GM12891 (cell line): ENCODE measurements around the gene UBE2H.

Source experiments
- DNase-seq: peaks from one replicate; pipeline ENCODE4 v3.0.0; 2011; ENCODE audit warnings: low spot score; ENCODE audit not compliant: insufficient read length
- FAIRE-seq: peaks from 2 replicates; lab custom pipeline; 2011; peaks lifted over from hg19 to GRCh38; lab: Jason Lieb, UNC
- PAX5 ChIP-seq: IDR thresholded peaks from 2 replicates; pipeline ENCODE4 v1.6.1; 2011; ENCODE audit warnings: low read length, moderate library complexity, mild to moderate bottlenecking; ENCODE audit not compliant: insufficient read depth, severe bottlenecking
- POLR2A ChIP-seq: IDR thresholded peaks from 2 replicates; pipeline ENCODE4 v1.6.1; 2011; ENCODE audit warnings: low read depth, low read length, control low read depth
- POLR2AphosphoS5 ChIP-seq: IDR thresholded peaks from 2 replicates; pipeline ENCODE4 v1.6.1; 2011; ENCODE audit warnings: low read depth, low read length, control low read depth
- POU2F2 ChIP-seq: IDR thresholded peaks from 2 replicates; pipeline ENCODE4 v1.6.1; 2011; ENCODE audit warnings: low read depth, mild to moderate bottlenecking, control low read depth, low read length, moderate library complexity
- SPI1 ChIP-seq: IDR thresholded peaks from 2 replicates; pipeline ENCODE4 v1.6.1; 2011; ENCODE audit warnings: low read depth, low read length, control low read depth
- TAF1 ChIP-seq: IDR thresholded peaks from 2 replicates; pipeline ENCODE4 v1.6.1; 2011; ENCODE audit warnings: low read depth, low read length, control low read depth

The UBE2H gene

GRCh38 chr7:129951226-129952085 lies 1.3 kb downstream of the UBE2H start:
- no peak for DNase-seq
- no peak for FAIRE-seq
- TF ChIP-seq PAX5, result no peak
- no peak for TF ChIP-seq SPI1
- TF ChIP-seq POLR2A, result no peak; the same call in 1 of the 2 replicates
- no peak; the same call in 1 of the 2 replicates for TF ChIP-seq POLR2AphosphoS5
- TF ChIP-seq POU2F2, result peak; percentile 33; the same call in 1 of the 2 replicates

- DNase-seq, result no peak
- TF ChIP-seq POLR2A (no peak), TAF1 (no peak), SPI1 (no peak), POU2F2 (no peak), POLR2AphosphoS5 (no peak), PAX5 (no peak)
- no peak for FAIRE-seq
Observed at GRCh38 chr7:129950933-129951225, 1.9 kb downstream of the UBE2H start.

- DNase-seq, result no peak
- FAIRE-seq, result peak; percentile 31
- TF ChIP-seq POU2F2, result no peak
- peak; percentile 60 for TF ChIP-seq POLR2AphosphoS5
- TF ChIP-seq POLR2A, result peak; percentile 76
- peak; percentile 47; the same call in 1 of the 2 replicates for TF ChIP-seq TAF1
- TF ChIP-seq SPI1, result no peak
Observed at GRCh38 chr7:129950191-129950932, 2.4 kb downstream of the UBE2H start.

GRCh38 chr7:129949292-129950133 lies 3.2 kb downstream of the UBE2H start:
- FAIRE-seq (peak; percentile 69), DNase-seq (no peak)
- TF ChIP-seq POU2F2 (0 out of 2 replicates have a peak, but pooled peaks have one; percentile 15), TAF1 (peak; percentile 58; the same call in 1 of the 2 replicates), POLR2A (peak; percentile 50; the same call in 1 of the 2 replicates), SPI1 (peak; percentile 53), PAX5 (peak; percentile 34), POLR2AphosphoS5 (0 out of 2 replicates have a peak, but pooled peaks have one; percentile 44)

GRCh38 chr7:129948877-129949291 lies 3.9 kb downstream of the UBE2H start:
- FAIRE-seq (peak; percentile 76), DNase-seq (peak; percentile 59)
- no peak for TF ChIP-seq POLR2AphosphoS5
- 0 out of 2 replicates have a peak, but pooled peaks have one; percentile 41 for TF ChIP-seq POU2F2

GRCh38 chr7:129948338-129948737 lies 4.4 kb downstream of the UBE2H start:
- TF ChIP-seq POLR2AphosphoS5 (no peak), POLR2A (no peak), POU2F2 (no peak)
- FAIRE-seq, result no peak
- no peak for DNase-seq

GRCh38 chr7:129947701-129948100 lies 5.1 kb downstream of the UBE2H start:
- FAIRE-seq (no peak), DNase-seq (no peak)

GRCh38 chr7:129947049-129947448 lies 5.7 kb downstream of the UBE2H start:
- no peak for TF ChIP-seq SPI1
- TF ChIP-seq POLR2A, result no peak
- no peak for TF ChIP-seq POU2F2
- no peak for TF ChIP-seq PAX5
- TF ChIP-seq POLR2AphosphoS5, result no peak
- no peak for TF ChIP-seq TAF1
- FAIRE-seq (no peak), DNase-seq (no peak)

More at GRCh38 chr7:129947701-129948100, 5.1 kb downstream of the UBE2H start:
- TF ChIP-seq SPI1 (no peak), POLR2AphosphoS5 (no peak), TAF1 (no peak), POLR2A (no peak), POU2F2 (no peak), PAX5 (no peak)

- DNase-seq, result no peak
- TF ChIP-seq PAX5, result no peak
- TF ChIP-seq TAF1, result no peak
- no peak for TF ChIP-seq POLR2AphosphoS5
- no peak for TF ChIP-seq POU2F2
- FAIRE-seq, result no peak
Observed at GRCh38 chr7:129946282-129946681, 6.5 kb downstream of the UBE2H start.
